ENCODE data around the gene CREM. TPM values are rescaled to one million over a fixed set of nuclear protein-coding genes. Genes with fewer than 3 reads are reported as not detected.

The CREM gene
- total RNA-seq, 1 experiment from 2014 or later, result 20.0 TPM

DNA sequence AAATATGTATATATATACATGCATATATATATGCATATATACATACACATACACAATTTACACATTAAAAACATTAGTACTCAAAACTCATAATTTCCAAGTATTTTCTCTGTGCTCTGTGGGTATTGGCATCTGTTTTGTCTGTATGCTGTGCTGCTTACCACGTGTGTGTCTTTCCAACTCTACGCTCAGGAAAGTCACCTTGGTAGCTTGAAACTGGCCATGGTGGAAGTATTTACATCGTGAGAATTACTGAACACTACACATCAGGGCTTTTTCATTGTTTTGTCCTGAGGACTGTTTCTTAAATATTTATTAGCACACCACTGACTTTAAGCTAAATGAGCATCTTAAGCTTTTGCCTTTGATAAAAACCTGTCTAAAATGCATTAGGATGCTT lies 79.6 kb downstream of the CREM start:
- Histone ChIP-seq H2BK5ac (ENCODE audit: insufficient read length, low read length) (no peak overlapping the region), H3K79me2 (ENCODE audit: insufficient read depth, low read length) (no peaks in the 10 kb centered on the region), H2AK5ac (ENCODE audit: insufficient read length, low read length) (no peak overlapping the region), H2BK20ac (ENCODE audit: low read depth, low read length, poor library complexity, severe bottlenecking) (no peak overlapping the region), H3K9me3 (ENCODE audit: control insufficient read depth, low read depth, low read length) (no peaks in the 10 kb centered on the region), H4K91ac (ENCODE audit: insufficient read length, low read depth, low read length) (no peak overlapping the region), H4K20me1 (ENCODE audit: control insufficient read depth, insufficient read depth, insufficient read length) (no peaks in the 10 kb centered on the region), H3K23me2 (ENCODE audit: insufficient read length, low read depth, low read length, poor library complexity, severe bottlenecking) (no peaks in the 10 kb centered on the region), H3K27me3 (ENCODE audit: insufficient read depth, low read length) (no peaks in the 10 kb centered on the region), H3K4me1 (ENCODE audit: insufficient read depth, low read length) (peaks cover 13% of the 10 kb centered on the region), H3K56ac (ENCODE audit: insufficient read length, low read depth, low read length) (no peak overlapping the region), H2BK15ac (ENCODE audit: low read depth, low read length) (no peak overlapping the region), H4K5ac (ENCODE audit: insufficient read length, low read depth, low read length) (no peak overlapping the region), H3K23ac (ENCODE audit: insufficient read length, low read depth, low read length) (no peak overlapping the region), H2BK120ac (ENCODE audit: low read depth, low read length, poor library complexity, severe bottlenecking) (no peak overlapping the region), H3K4me2 (ENCODE audit: insufficient read depth, insufficient read length, low read length) (no peak overlapping the region), H3K4ac (ENCODE audit: low read depth, low read length) (no peak overlapping the region), H3K79me1 (ENCODE audit: insufficient read depth, low read depth, low read length, poor library complexity, severe bottlenecking) (no peaks in the 10 kb centered on the region), H3K27ac (ENCODE audit: insufficient read length, low read depth, low read length) (no peak overlapping the region), H4K8ac (replicated peaks; ENCODE audit: insufficient read length, low read depth, low read length) (no peak overlapping the region), H3K14ac (ENCODE audit: insufficient read depth, low read length) (no peak overlapping the region), H2AFZ (ENCODE audit: low read length) (no peak overlapping the region), H2BK12ac (ENCODE audit: insufficient read length, low read depth, low read length) (no peak overlapping the region), H3T11ph (ENCODE audit: low read length) (no peak overlapping the region), H3K18ac (ENCODE audit: insufficient read length, low read depth, low read length) (no peak overlapping the region), H3K9ac (ENCODE audit: extremely low read depth, insufficient read length, low read length) (no peak overlapping the region)
- no peaks in the 10 kb centered on the region for H3K27me3 Mint-ChIP-seq (ENCODE audit: low read depth)
- H3K27ac Mint-ChIP-seq, result no peak overlapping the region
- H3K4me1 Mint-ChIP-seq, result peaks cover 36% of the 10 kb centered on the region in 2 experiments
- WGBS (ENCODE audit: extremely low coverage, insufficient read length, low lambda C conversion rate), result no CpG with 5 or more reads among the region's 3 CpGs
- no peaks in the 10 kb centered on the region for H3K9me3 Mint-ChIP-seq
- no peak for DNase-seq
- no peak overlapping the region for H3K4me3 Mint-ChIP-seq
- TF ChIP-seq, protein P1, sequence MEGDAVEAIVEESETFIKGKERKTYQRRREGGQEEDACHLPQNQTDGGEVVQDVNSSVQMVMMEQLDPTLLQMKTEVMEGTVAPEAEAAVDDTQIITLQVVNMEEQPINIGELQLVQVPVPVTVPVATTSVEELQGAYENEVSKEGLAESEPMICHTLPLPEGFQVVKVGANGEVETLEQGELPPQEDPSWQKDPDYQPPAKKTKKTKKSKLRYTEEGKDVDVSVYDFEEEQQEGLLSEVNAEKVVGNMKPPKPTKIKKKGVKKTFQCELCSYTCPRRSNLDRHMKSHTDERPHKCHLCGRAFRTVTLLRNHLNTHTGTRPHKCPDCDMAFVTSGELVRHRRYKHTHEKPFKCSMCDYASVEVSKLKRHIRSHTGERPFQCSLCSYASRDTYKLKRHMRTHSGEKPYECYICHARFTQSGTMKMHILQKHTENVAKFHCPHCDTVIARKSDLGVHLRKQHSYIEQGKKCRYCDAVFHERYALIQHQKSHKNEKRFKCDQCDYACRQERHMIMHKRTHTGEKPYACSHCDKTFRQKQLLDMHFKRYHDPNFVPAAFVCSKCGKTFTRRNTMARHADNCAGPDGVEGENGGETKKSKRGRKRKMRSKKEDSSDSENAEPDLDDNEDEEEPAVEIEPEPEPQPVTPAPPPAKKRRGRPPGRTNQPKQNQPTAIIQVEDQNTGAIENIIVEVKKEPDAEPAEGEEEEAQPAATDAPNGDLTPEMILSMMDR (conservative IDR thresholded peaks at IDR 0.05), result no peak
- H3K36me3 Mint-ChIP-seq (ENCODE audit: insufficient read depth in 1 of 3, low read depth in 3 of 3), result peaks cover 2 to 6% (median 4%) of the 10 kb centered on the region in 3 experiments; a peak in 6 of 7 replicates
